PFSK-1 (cell line): ENCODE results near the gene RREB1.

ENCODE experiments used
- FOXP2 ChIP-seq: optimal IDR thresholded peaks from 2 replicates; pipeline ENCODE3; 2011; ENCODE audit warnings: borderline replicate concordance, control low read depth, inconsistent platforms; ENCODE audit not compliant: insufficient read depth; ENCODE audit errors: extremely low read length, extremely low read depth
- POLR2AphosphoS5 ChIP-seq: IDR thresholded peaks from 2 replicates; pipeline ENCODE4 v1.6.1; 2012; ENCODE audit warnings: low read depth, mild to moderate bottlenecking, control low read depth, low read length, moderate library complexity
- SIN3A ChIP-seq: IDR thresholded peaks from 2 replicates; pipeline ENCODE4 v1.6.1; 2012; ENCODE audit warnings: mild to moderate bottlenecking, low read length, moderate library complexity, borderline replicate concordance; ENCODE audit not compliant: insufficient read depth
- TAF1 ChIP-seq: IDR thresholded peaks from 2 replicates; pipeline ENCODE4 v1.6.1; 2012; ENCODE audit warnings: low read length, control low read depth, borderline replicate concordance; ENCODE audit not compliant: insufficient read depth
- TF ChIP-seq, protein P1 (sequence below), 2 experiments: IDR thresholded peaks; 2 replicates each; pipeline versions ENCODE4 v1.6.1 to v1.8.0; 2011 to 2012; ENCODE audit warnings: low read depth in 2 of 2, low read length in 2 of 2, control low read depth in 1 of 2, inconsistent platforms in 1 of 2, mild to moderate bottlenecking in 1 of 2, moderate library complexity in 1 of 2; ENCODE audit not compliant: insufficient read depth in 1 of 2

RREB1 gene

DNA sequence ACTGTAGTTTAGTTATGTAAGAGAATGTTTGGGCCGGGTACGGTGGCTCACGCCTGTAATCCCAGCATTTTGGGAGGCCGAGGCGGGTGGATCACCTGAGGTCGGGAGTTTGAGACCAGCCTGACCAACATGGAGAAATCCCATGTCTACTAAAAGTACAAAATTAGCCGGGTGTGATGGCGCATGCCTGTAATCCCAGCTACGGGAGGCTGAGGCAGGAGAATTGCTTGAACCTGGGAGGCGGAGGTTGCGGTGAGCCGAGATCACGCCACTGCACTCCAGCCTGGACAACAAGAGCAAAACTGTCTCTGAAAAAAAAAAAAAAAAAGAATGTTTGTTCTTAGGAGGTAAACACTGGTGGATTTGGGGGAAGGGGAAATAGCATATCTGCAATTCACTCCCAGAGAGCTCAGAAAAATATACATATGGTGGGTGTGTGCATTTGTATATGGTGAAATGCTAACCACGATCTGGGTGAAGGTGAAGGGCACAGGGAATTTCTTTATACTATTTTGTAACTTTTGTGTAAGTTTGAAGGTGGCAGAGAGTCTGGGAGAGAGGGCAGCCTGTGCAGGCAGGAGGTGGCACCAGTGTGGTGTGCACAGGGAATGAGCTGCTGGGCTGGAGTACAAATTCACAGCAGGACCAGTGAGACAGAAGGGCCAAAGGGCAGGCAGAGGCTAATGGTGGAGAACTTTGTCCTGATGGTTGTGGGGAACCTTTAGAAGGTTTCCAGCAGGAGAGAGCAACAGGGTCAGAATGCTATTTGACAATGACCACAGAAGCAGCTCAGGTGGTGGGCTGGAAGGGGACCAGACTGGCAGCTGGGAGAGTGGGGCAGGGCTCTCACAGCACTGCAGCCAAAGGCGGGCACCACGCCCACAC, 162.8 kb downstream of the RREB1 start:
- TF ChIP-seq POLR2AphosphoS5: no peak
- no peak for TF ChIP-seq TAF1
- no peak for TF ChIP-seq SIN3A
- no peak for TF ChIP-seq FOXP2
- TF ChIP-seq, protein P1, sequence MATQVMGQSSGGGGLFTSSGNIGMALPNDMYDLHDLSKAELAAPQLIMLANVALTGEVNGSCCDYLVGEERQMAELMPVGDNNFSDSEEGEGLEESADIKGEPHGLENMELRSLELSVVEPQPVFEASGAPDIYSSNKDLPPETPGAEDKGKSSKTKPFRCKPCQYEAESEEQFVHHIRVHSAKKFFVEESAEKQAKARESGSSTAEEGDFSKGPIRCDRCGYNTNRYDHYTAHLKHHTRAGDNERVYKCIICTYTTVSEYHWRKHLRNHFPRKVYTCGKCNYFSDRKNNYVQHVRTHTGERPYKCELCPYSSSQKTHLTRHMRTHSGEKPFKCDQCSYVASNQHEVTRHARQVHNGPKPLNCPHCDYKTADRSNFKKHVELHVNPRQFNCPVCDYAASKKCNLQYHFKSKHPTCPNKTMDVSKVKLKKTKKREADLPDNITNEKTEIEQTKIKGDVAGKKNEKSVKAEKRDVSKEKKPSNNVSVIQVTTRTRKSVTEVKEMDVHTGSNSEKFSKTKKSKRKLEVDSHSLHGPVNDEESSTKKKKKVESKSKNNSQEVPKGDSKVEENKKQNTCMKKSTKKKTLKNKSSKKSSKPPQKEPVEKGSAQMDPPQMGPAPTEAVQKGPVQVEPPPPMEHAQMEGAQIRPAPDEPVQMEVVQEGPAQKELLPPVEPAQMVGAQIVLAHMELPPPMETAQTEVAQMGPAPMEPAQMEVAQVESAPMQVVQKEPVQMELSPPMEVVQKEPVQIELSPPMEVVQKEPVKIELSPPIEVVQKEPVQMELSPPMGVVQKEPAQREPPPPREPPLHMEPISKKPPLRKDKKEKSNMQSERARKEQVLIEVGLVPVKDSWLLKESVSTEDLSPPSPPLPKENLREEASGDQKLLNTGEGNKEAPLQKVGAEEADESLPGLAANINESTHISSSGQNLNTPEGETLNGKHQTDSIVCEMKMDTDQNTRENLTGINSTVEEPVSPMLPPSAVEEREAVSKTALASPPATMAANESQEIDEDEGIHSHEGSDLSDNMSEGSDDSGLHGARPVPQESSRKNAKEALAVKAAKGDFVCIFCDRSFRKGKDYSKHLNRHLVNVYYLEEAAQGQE (IDR thresholded peaks at IDR 0.05; ENCODE audit: insufficient read depth in 1 of 2, low read depth in 2 of 2, low read length in 2 of 2): no peak

DNA sequence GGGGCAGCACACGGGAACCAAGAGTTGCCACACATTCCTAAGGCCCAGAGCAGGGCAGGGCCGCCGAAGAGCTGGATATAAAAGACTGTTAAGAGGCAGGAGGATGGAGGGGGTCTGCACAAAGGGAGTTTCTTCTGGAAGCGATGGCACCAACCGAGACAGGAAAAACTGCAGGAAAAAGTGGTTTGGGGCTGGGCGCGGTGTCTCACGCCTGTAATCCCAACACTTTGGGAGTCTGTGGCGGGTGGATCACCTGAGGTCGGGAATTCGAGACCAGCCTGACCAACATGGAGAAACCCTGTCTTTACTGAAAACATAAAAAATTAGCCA, 163.4 kb downstream of the RREB1 start:
- no peak for TF ChIP-seq FOXP2

- TF ChIP-seq TAF1: no peak
- TF ChIP-seq FOXP2: no peak
- no peak for TF ChIP-seq POLR2AphosphoS5
- TF ChIP-seq, protein P1 (IDR thresholded peaks at IDR 0.05; ENCODE audit: insufficient read depth in 1 of 2, low read depth in 2 of 2, low read length in 2 of 2): no peak
- no peak for TF ChIP-seq SIN3A
These were observed 165.9 kb downstream of the RREB1 start for GRCh38 chr6:7273709-7274108.

DNA sequence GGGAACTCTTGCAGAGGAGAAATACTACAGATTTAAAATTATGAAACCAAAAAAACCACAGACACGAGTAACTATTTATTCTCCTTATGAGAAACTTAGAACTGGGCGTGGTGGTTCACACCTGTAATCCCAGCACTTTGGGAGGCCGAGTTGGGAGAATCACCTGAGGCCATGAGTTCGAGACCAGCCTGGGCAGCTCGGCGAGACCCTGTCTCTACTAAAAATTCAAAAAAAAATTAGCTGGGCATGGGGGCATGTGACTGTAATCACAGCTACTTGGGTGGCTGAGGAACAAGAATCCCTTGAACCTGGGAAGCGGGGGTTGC, 168.4 kb downstream of the RREB1 start:
- TF ChIP-seq POLR2AphosphoS5: no peak
- TF ChIP-seq TAF1: no peak
- no peak for TF ChIP-seq FOXP2
- TF ChIP-seq SIN3A: no peak
- TF ChIP-seq, protein P1 (IDR thresholded peaks at IDR 0.05; ENCODE audit: insufficient read depth in 1 of 2, low read depth in 2 of 2, low read length in 2 of 2): no peak

- TF ChIP-seq POLR2AphosphoS5 (0 out of 2 replicates have a peak, but pooled peaks have one; percentile 42), TAF1 (no peak)
These were observed 174.5 kb downstream of the RREB1 start for GRCh38 chr6:7282097-7282906.

- TF ChIP-seq SIN3A: no peak
- TF ChIP-seq, protein P1 (IDR thresholded peaks at IDR 0.05; ENCODE audit: insufficient read depth in 1 of 2, low read depth in 2 of 2, low read length in 2 of 2): no peak
- no peak for TF ChIP-seq POLR2AphosphoS5
- no peak for TF ChIP-seq FOXP2
- TF ChIP-seq TAF1: no peak
These were observed 175.9 kb downstream of the RREB1 start for GRCh38 chr6:7283676-7284075.
